Measurements from ENCODE around the gene RARA. TPM values are rescaled to one million over a fixed set of nuclear protein-coding genes. Genes with fewer than 3 reads are reported as not detected.

The RARA gene
- total RNA-seq, 1 experiment from 2014 or later, result 7.6 TPM

GRCh38 chr17:40312131-40312731, 3.3 kb downstream of the RARA start:
- in situ Hi-C loops (cut with HindIII; ENCODE audit: low pct_unique_long_range_greater_than_20kb, low sequenced_read_pairs), result no loop called here
- no peak for DNase-seq (ENCODE audit: low read depth, low spot score)

GRCh38 chr17:40312893-40313667, 4.1 kb downstream of the RARA start:
- in situ Hi-C loops (cut with HindIII; ENCODE audit: low pct_unique_long_range_greater_than_20kb, low sequenced_read_pairs), result no loop called here

GRCh38 chr17:40313668-40314583, 4.9 kb downstream of the RARA start:
- in situ Hi-C loops (cut with HindIII; ENCODE audit: low pct_unique_long_range_greater_than_20kb, low sequenced_read_pairs), result no loop called here
- no peak for DNase-seq (ENCODE audit: low read depth, low spot score)

More at GRCh38 chr17:40312893-40313667, 4.1 kb downstream of the RARA start:
- DNase-seq (ENCODE audit: low read depth, low spot score), result no peak

GRCh38 chr17:40314584-40314956, 5.6 kb downstream of the RARA start:
- in situ Hi-C loops (cut with HindIII; ENCODE audit: low pct_unique_long_range_greater_than_20kb, low sequenced_read_pairs), result no loop called here
- DNase-seq (ENCODE audit: low read depth, low spot score), result peak; percentile 79

- no peak for DNase-seq (ENCODE audit: low read depth, low spot score)
- in situ Hi-C loops (cut with HindIII; ENCODE audit: low pct_unique_long_range_greater_than_20kb, low sequenced_read_pairs), result no loop called here
These were observed 6.2 kb downstream of the RARA start for GRCh38 chr17:40315206-40315605.

GRCh38 chr17:40315678-40316570, 6.9 kb downstream of the RARA start:
- DNase-seq (ENCODE audit: low read depth, low spot score), result no peak
- in situ Hi-C loops (cut with HindIII; ENCODE audit: low pct_unique_long_range_greater_than_20kb, low sequenced_read_pairs), result no loop called here

GRCh38 chr17:40316571-40317344, 7.8 kb downstream of the RARA start:
- in situ Hi-C loops (cut with HindIII; ENCODE audit: low pct_unique_long_range_greater_than_20kb, low sequenced_read_pairs), result no loop called here
- DNase-seq (ENCODE audit: low read depth, low spot score), result no peak

GRCh38 chr17:40317345-40317873, 8.4 kb downstream of the RARA start:
- DNase-seq (ENCODE audit: low read depth, low spot score), result peak; percentile 52
- in situ Hi-C loops (cut with HindIII; ENCODE audit: low pct_unique_long_range_greater_than_20kb, low sequenced_read_pairs), result no loop called here

GRCh38 chr17:40317880-40318829, 9.2 kb downstream of the RARA start:
- DNase-seq (ENCODE audit: low read depth, low spot score), result peak; percentile 95
- in situ Hi-C loops (cut with HindIII; ENCODE audit: low pct_unique_long_range_greater_than_20kb, low sequenced_read_pairs), result no loop called here

- in situ Hi-C loops (cut with HindIII; ENCODE audit: low pct_unique_long_range_greater_than_20kb, low sequenced_read_pairs), result no loop called here
- DNase-seq (ENCODE audit: low read depth, low spot score), result no peak
These were observed 9.9 kb downstream of the RARA start for GRCh38 chr17:40318830-40319391.

- DNase-seq (ENCODE audit: low read depth, low spot score), result no peak
- in situ Hi-C loops (cut with HindIII; ENCODE audit: low pct_unique_long_range_greater_than_20kb, low sequenced_read_pairs), result no loop called here
These were observed 10.9 kb downstream of the RARA start for GRCh38 chr17:40319651-40320540.

GRCh38 chr17:40320756-40321523, 12.0 kb downstream of the RARA start:
- DNase-seq (ENCODE audit: low read depth, low spot score), result no peak
- in situ Hi-C loops (cut with HindIII; ENCODE audit: low pct_unique_long_range_greater_than_20kb, low sequenced_read_pairs), result no loop called here

- DNase-seq (ENCODE audit: low read depth, low spot score), result no peak
- in situ Hi-C loops (cut with HindIII; ENCODE audit: low pct_unique_long_range_greater_than_20kb, low sequenced_read_pairs), result no loop called here
These were observed 12.5 kb downstream of the RARA start for GRCh38 chr17:40321524-40321929.

GRCh38 chr17:40321961-40322357, 13.0 kb downstream of the RARA start:
- in situ Hi-C loops (cut with HindIII; ENCODE audit: low pct_unique_long_range_greater_than_20kb, low sequenced_read_pairs), result no loop called here

More at GRCh38 chr17:40321961-40322357, 13.0 kb downstream of the RARA start:
- no peak for DNase-seq (ENCODE audit: low read depth, low spot score)
